Measurements from ENCODE around the gene RAPSN.

Gene RAPSN

DNA sequence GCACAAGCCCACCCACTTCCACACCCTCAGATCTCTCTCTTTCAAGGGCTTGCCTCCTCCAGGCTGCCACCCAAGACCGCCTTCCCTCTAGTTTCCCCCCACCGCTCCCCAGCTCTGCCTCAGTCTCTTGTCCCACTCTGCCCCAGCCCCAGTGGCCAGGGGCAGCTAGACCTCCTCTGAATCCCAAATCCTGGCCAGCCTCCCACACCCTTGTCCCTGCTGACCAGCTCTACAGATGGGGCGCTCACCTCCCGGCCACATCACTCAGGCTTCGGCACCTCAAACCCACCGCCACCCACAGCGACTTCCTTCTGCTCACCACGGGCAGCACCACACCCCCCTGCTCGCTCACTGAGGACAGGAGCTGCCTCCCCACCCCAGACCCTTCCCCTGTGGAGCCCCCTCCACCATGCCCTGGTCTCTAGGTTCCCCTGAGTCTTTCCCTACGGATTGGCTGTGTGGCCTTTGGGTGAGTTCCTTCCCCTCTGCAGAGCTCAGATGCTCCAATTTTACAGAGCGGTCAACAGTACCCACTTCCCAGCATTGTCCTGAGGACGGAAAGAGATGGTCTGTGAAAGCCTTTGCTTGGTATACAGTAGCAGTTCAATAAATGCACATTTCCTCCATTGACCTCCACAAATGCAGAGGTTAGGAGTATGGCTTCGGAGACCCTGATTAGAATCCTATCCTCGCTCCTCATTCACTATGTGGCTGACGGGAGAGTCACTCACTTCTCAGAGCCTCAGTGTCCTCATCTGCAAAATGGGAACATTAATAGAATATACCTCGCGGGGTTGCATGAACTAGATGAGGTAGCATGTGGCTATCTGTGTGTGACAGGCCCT is 59.1 kb downstream of the RAPSN start:
- H3K36me3 ChIP-seq (ENCODE audit: insufficient read depth, low read length): no peaks in the 10 kb centered on the region
- H3F3A ChIP-seq (ENCODE audit: insufficient read depth, low read length): no peaks in the 10 kb centered on the region
- H4K20me1 ChIP-seq (ENCODE audit: insufficient read depth, low read length): no peaks in the 10 kb centered on the region
- H3K9ac ChIP-seq (ENCODE audit: low read length): no peak overlapping the region
- H3K27ac ChIP-seq (ENCODE audit: low read depth, low read length, poor library complexity, severe bottlenecking): no peak overlapping the region
- H3K9me3 ChIP-seq (ENCODE audit: low read length): no peaks in the 10 kb centered on the region
- H3K9me2 ChIP-seq (ENCODE audit: low read depth, low read length): no peaks in the 10 kb centered on the region
- H3K4me1 ChIP-seq (ENCODE audit: insufficient read depth, low read length, severe bottlenecking): peaks cover 22% of the 10 kb centered on the region
- no peak overlapping the region for H2AFZ ChIP-seq (ENCODE audit: low read length)
- H3K4me2 ChIP-seq (ENCODE audit: low read length): no peak overlapping the region
- H3K4me3 ChIP-seq (ENCODE audit: low read depth, low read length, poor library complexity, severe bottlenecking): no peak overlapping the region
- no peaks in the 10 kb centered on the region for H3K27me3 ChIP-seq (ENCODE audit: insufficient read depth, low read length)
- no peaks in the 10 kb centered on the region for H3K79me2 ChIP-seq (ENCODE audit: insufficient read depth, low read length)
- TF ChIP-seq EZH2 (IDR thresholded peaks at IDR 0.05; ENCODE audit: borderline replicate concordance, low read length): no peak
- TF ChIP-seq, protein P1, sequence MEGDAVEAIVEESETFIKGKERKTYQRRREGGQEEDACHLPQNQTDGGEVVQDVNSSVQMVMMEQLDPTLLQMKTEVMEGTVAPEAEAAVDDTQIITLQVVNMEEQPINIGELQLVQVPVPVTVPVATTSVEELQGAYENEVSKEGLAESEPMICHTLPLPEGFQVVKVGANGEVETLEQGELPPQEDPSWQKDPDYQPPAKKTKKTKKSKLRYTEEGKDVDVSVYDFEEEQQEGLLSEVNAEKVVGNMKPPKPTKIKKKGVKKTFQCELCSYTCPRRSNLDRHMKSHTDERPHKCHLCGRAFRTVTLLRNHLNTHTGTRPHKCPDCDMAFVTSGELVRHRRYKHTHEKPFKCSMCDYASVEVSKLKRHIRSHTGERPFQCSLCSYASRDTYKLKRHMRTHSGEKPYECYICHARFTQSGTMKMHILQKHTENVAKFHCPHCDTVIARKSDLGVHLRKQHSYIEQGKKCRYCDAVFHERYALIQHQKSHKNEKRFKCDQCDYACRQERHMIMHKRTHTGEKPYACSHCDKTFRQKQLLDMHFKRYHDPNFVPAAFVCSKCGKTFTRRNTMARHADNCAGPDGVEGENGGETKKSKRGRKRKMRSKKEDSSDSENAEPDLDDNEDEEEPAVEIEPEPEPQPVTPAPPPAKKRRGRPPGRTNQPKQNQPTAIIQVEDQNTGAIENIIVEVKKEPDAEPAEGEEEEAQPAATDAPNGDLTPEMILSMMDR (IDR thresholded peaks at IDR 0.05; ENCODE audit: low read length): no peak

DNA sequence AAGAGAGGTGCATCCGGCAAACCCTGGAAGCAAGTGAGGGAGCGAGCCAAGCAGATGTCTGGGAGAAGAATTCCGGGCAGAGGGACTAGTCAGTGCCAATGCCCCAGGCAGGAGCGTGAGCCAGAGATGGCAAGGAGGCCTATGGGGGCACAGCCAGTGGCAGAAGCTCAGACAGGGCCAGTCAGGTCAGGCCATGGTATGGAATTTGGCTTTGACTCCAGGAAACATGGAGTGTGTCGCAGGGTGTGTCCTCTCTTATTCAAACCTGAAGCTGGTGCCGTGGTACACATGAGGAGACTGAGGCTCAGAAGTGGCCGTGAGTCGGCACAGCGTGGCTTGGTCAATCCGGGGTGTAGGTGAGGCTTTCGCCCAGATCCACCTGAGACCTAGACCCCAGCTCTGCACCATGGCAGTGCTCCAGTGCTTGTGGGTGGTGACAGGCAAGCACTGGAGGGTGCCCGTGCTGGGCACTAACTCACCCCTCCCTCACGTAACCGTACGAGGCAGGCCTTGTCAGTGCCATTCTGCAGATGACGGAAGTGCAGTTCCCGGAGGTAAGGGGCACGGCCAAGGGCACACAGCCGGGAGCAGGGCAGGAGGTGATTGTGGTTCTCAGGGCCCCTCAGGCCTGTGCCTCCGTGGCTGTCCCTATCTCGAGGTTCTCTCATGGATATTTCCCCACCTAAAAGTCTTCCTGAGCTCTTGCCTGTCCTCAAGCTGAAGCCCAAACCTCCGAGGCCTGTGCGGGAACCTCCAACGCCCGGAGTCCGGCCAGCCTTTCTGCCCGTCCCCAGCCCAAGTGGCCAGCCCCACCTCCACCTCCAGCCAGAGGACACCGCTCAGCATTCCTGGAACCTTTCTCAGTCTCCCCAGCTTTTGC is 60.0 kb downstream of the RAPSN start:
- Histone ChIP-seq H3K36me3 (ENCODE audit: insufficient read depth, low read length) (no peaks in the 10 kb centered on the region), H3K4me3 (ENCODE audit: low read depth, low read length, poor library complexity, severe bottlenecking) (no peak overlapping the region), H3F3A (ENCODE audit: insufficient read depth, low read length) (no peaks in the 10 kb centered on the region), H3K27me3 (ENCODE audit: insufficient read depth, low read length) (no peaks in the 10 kb centered on the region), H3K9me3 (ENCODE audit: low read length) (no peaks in the 10 kb centered on the region), H2AFZ (ENCODE audit: low read length) (no peak overlapping the region), H3K9ac (ENCODE audit: low read length) (no peak overlapping the region), H3K9me2 (ENCODE audit: low read depth, low read length) (no peaks in the 10 kb centered on the region), H3K79me2 (ENCODE audit: insufficient read depth, low read length) (no peaks in the 10 kb centered on the region), H3K27ac (ENCODE audit: low read depth, low read length, poor library complexity, severe bottlenecking) (no peak overlapping the region), H4K20me1 (ENCODE audit: insufficient read depth, low read length) (no peaks in the 10 kb centered on the region), H3K4me1 (ENCODE audit: insufficient read depth, low read length, severe bottlenecking) (peaks cover 14% of the 10 kb centered on the region), H3K4me2 (ENCODE audit: low read length) (no peak overlapping the region)
- TF ChIP-seq, protein P1 (IDR thresholded peaks at IDR 0.05; ENCODE audit: low read length): no peak
- no peak for TF ChIP-seq EZH2 (IDR thresholded peaks at IDR 0.05; ENCODE audit: borderline replicate concordance, low read length)

DNA sequence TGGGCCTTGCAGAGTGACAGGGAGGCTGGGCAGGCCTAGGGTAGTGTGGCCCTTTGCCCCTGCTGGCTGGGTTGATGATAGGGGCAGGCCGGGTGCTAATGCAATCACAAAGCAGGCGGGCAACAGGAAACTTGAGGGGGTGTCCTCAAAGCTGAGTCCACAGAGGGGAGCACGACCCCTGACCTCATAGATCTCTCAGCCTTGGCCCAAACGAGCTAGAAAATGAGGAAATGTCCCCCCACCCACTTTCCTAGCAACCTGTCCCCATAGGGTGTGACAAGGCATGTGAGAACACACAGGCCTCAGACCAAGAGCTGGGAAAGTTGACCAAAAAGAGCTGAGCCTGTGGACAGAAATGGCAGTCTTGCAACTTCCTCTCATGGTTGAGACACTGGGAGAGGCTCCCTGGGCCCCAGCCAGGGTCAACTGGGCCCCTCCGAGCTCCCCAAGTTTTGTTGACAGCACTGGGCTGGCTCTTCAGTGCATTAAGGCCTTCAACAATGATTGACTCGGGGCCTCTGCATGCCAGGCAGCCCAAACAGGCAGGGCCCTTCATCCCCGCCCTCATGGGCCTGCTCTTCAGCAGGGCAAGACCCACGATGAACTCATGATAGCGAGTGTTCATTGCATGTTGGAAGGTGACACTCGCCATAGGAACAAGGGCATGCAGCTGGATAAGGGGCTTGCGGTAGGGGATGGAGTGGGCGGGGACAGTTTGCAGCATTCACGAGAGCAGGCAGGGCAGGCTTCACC is 60.8 kb downstream of the RAPSN start:
- Histone ChIP-seq H3K79me2 (ENCODE audit: insufficient read depth, low read length) (no peaks in the 10 kb centered on the region), H3K9me2 (ENCODE audit: low read depth, low read length) (no peaks in the 10 kb centered on the region), H3K9ac (ENCODE audit: low read length) (no peak overlapping the region), H3K27me3 (ENCODE audit: insufficient read depth, low read length) (no peaks in the 10 kb centered on the region), H3K36me3 (ENCODE audit: insufficient read depth, low read length) (no peaks in the 10 kb centered on the region), H3K9me3 (ENCODE audit: low read length) (no peaks in the 10 kb centered on the region), H3K27ac (ENCODE audit: low read depth, low read length, poor library complexity, severe bottlenecking) (no peak overlapping the region), H3K4me3 (ENCODE audit: low read depth, low read length, poor library complexity, severe bottlenecking) (no peak overlapping the region), H3F3A (ENCODE audit: insufficient read depth, low read length) (no peaks in the 10 kb centered on the region), H4K20me1 (ENCODE audit: insufficient read depth, low read length) (no peaks in the 10 kb centered on the region), H2AFZ (ENCODE audit: low read length) (no peak overlapping the region), H3K4me2 (ENCODE audit: low read length) (no peak overlapping the region), H3K4me1 (ENCODE audit: insufficient read depth, low read length, severe bottlenecking) (peaks cover 5% of the 10 kb centered on the region)
- TF ChIP-seq, protein P1 (IDR thresholded peaks at IDR 0.05; ENCODE audit: low read length): no peak
- TF ChIP-seq EZH2 (IDR thresholded peaks at IDR 0.05; ENCODE audit: borderline replicate concordance, low read length): no peak

Measured in OCI-LY1 (cell line).